Renal pelvis (tissue), 4 donors: Measurements from ENCODE around the gene RSRC2. TPM values are rescaled to one million over a fixed set of nuclear protein-coding genes. Genes with fewer than 3 reads are reported as not detected.
A peak's percentile ranks its signal among the peaks of the same experiment; 100 is the strongest.
"Not testable (repeated sequence)": the region's sequence is repeated elsewhere in the genome, so short reads cannot be mapped to it uniquely, and the experiment has no call there.

Experiments
- DNase-seq: peaks from one replicate; pipeline ENCODE4 v3.0.0-alpha.2; 2013
- polyA plus RNA-seq, 3 donors: library from polyadenylated mRNA; unstranded; fragments of 120-200 nt; gene quantifications; one replicate each; pipeline ENCODE4 v1.2.1, GENCODE V29; 2013; ENCODE audit not compliant: insufficient read length in 3 of 3

The RSRC2 gene
- polyA plus RNA-seq, 3 donors = 193 to 238 (median 196) TPM

DNA sequence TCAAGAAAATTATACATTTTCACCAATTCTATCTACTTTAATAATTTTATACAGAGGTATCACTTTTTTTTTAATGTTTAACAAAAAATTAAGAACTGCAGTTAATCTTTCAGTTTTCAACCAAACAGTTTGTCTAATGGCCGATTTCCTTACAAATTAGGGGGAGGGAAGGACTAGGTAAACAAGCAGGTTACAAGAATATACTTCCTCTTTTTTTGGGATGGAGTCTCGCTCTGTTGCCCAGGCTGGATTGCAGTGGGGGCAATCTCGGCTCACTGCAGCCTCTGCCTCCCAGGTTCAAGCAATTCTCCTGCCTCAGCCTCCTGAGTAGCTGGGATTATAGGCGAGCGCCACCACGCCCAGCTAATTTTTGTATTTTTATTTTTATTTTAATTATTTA, 33.5 kb downstream of the RSRC2 start:
- DNase-seq = not testable (repeated sequence)

DNA sequence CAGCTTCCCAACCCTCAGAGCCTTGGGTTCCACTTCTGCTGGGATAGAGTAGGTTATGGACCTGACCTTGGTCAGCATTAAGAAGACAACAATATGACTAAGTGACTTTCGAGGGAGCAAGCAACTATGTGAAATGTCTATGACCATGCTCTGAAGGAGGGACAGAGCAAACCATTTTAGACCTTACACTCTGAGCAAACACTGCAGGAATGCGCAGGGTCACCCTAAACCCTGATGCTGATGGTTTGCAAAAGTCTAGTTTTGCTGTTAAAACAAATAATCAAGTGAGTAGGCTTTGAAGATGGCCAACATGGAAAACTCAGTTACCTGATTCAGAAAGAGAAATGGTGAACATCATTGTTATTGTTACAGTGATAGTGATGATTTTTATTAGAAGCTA, 34.7 kb downstream of the RSRC2 start:
- no peak for DNase-seq

DNA sequence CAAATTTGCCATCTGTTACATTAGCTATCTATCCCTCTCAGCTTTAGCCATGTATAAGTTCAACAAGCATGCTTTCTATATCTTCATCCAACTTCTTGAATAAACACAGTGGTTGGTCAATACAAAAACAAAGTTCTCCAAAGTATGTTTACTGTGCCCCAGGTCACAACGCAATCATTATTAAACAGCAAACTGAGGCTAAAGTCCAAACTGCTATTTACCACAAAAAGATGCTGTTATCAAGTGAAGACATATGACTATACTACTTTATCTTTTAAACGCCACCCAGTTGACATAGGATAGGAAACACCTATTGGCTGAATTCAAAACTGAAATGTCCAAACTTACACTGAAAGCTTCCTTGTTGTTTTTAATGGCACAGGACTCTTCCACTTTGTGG, 37.7 kb downstream of the RSRC2 start:
- DNase-seq = no peak

DNA sequence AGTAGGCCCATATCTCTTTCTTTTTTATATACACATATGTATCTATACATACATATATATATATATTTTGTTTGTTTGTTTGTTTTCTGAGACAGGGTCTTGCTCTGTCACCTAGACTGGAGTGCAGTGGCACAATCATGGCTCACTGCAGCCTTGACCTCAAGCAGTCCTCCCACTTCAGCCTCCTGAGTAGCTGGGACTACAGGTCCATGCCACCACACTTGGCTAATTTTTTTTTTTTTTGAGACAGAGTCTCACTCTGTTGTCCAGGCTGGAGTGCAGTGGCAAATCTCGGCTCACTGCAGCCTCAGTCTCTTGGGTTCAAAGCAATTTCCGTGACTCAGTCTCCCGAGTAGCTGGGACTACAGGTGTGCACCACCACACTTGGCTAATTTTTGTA, 38.9 kb downstream of the RSRC2 start:
- not testable (repeated sequence) for DNase-seq

DNA sequence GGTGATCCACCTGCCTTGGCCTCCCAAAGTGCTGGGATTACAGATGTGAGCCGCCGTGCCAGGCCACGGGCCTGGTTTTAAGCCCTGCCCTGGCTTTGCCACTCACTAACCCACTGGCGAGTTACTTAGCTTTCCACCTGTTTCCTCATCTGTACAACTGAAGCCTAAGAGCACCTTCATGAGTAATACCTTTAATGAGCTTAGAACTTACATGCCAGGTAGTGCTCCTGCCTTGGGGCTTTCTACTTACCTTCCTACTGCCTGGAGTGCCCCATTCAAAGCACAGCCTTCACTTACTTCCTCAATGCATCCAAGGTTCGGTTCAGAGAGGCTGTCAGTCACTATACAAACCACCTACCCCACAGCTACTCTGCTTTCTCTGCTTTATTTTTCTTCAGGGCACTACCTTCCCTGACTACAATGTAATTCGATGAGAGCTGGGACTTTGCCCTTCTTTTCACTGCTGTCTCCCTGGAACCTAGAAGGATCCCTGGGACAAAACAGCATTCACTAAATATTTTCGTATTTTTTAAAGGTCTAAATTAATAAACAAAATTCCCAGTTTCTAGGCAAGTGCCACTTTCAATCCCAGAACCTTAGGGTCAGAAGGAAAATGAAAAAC, 39.8 kb downstream of the RSRC2 start:
- no peak for DNase-seq

DNA sequence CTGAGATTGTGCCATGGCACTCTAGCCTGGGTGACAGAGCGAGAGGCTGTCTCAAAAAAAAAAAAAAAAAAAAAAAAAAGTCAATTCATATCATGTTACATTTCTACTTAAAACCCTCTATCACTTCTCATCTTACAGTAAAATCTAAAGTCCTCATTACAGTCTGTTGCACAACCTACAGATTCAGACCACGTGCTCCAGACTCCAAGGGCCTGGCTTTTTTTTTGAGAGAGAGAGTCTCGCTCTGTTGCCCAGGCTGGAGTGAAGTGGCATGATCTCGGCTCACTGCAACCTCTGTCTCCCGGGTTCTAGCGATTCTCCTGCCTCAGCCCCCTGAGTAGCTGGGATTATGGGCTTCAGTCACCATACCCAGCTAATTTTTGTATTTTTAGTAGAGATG, 40.4 kb downstream of the RSRC2 start:
- DNase-seq = not testable (repeated sequence)

DNA sequence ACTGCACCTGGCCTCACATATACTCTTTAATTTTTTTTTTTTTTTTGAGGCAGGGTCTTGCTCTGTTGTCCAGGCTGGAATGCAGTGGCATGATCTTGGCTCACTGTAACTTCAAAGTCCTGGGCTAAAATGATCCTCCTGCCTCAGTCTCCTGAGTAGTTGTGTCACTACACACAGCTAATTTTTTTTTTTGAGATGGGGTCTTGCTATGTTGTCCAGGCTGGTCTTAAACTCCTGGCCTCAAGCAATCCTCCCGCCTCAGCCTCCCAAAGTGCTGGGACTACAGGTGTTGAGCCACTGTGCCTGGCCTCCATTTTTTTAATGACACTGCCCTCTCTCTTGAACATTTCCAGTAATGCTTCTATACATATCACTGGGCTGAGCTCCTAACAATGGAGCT, 42.4 kb downstream of the RSRC2 start:
- not testable (repeated sequence) for DNase-seq

DNA sequence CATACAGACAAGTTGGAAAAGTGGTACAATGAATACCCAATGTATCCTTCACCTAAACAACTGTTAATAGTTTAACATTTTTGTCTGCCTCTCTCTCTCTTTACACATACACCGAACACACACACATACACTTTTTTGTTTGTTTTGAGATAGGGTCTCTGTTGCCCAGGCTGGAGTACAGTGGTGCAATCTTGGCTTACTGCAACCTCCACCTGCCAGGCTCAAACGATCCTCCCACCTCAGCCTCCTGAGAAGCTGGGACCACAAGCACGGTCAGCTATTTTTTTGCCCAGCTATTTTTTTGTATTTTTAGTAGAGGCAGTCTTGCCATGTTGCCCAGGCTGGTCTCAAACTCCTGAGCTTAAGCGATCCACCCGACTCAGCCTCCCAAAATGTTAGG, 42.8 kb downstream of the RSRC2 start:
- no peak for DNase-seq

DNA sequence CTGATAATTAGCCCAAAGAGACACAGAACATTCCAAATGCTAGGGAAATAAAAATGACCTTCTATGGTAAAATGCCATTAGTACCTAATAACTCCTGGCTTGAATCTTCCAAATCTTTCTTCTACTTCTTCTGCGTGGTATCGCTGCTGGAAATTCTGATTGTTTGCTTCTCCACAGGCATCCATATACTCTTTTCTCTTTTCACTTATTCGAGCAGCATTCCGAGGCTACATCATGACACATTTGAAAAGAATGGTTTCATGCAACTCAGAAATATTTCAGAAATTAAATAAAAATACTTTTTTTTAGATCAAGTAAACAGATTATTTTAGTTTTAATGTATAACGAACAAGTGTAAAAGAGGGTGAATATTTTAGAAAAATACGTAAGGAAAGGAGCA, 44.9 kb downstream of the RSRC2 start:
- no peak for DNase-seq

DNA sequence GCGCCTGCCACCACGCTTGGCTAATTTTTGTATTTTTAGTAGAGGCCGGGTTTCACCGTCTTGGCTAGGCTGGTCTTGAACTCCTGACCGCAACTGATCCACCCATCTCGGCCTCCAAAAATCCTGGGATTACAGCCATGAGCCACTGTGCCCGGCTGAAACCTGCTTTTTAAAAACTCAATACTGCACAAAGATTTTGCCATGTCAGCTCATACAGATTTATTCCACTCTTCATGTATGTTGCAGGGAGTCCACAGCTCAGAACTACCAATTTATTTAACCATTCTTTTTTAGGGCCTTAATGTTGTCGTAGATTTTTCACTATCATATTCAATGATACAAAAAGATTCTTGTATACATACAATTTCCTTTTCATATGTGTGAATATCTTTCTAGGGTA, 46.0 kb downstream of the RSRC2 start:
- no peak for DNase-seq

DNA sequence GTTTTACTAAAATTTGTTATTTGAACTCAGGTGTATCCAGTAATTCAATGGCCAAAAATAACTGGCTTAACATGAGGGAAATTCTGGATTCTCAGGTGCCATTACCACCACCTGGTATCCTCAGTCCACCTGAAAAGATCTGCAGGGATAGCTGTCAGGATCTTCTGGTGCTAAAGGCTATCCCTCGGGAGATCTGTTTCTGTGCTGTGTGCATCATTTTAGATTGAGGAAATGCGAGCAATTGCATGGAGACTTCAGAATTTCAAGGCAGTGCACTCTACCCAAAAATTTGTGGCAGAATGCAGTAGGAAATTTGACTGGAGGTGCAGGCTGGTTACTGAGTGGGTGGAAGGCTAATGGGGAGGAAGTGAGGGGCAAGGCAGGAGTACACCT, 52.4 kb downstream of the RSRC2 start:
- no peak for DNase-seq

DNA sequence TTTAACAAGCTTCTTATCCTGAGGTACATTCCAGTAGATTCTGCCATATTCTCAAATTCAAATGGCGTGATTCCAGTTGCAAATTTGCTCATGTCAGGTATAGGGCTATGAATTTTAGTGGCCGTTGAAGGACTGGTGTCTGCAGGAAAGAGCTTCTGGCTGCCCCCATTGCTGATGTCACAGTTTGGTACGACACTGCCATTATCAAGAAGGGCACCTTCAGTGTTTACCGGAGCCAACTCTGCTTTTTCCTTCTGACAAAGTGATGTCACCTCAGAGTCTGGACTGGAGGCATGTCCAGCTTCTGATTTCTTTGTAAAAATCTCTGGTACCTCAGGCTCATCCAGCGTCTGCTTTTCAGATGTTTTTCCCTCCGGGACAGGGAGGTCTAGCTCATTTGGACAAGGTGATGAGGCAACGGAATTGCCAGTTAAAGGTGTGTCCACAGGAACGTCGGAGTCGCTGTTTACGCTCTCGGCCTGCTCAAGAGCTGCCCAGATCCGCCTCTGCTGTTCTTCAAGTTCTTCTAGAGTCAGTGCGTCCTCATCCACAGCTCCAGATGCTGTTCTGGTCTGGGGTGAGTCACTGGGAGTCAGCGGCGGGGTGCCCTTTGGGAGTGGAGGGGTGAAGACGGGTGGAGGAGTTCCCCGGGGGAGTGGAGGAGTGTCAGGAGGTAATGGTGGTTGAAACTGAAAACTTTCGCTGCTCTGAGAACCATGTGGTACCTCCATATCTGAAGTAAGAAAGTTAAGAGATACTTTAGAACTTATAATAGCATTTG, 53.0 kb downstream of the RSRC2 start:
- no peak for DNase-seq

DNA sequence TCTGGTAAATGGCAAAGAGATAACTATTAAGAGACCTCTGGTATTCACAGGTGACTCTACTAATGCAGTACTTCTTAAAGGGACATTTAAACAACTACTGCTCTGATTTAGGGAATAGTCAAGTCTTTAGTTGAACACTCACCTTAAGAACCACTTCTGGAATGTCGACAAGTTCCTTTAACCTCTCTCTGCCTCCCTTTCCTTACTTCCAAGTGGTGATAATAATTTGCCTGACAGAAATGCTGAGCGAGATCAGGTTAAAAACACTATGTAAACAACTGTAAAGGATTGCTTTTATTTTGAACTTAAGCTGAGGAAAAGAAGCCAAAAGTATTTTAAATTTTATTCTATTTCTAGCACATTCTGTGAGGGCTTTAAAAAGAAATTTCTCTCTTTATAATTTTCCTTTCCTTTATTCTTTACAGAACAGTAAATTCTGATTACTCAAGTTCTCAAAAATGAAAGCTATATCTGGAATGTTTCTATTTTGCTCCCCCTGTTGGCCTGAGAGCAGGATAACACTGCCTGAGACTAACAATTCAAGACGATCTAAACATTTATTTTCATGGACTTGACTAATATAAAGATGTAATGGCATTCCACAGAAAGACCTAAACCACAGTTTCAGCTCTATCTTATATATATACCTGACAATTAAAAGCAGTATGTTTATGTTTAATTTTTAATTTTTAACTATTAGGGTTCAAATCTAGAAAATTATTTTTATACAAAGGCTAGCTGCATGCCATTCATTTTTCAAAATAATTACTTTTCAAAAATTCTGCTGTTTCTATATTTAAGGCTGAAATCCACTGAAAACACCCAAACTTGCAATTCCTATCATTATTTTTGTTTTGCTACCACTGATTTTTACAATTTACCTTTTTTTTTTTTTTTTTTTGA, 55.2 kb downstream of the RSRC2 start:
- DNase-seq = peak; percentile 70

DNA sequence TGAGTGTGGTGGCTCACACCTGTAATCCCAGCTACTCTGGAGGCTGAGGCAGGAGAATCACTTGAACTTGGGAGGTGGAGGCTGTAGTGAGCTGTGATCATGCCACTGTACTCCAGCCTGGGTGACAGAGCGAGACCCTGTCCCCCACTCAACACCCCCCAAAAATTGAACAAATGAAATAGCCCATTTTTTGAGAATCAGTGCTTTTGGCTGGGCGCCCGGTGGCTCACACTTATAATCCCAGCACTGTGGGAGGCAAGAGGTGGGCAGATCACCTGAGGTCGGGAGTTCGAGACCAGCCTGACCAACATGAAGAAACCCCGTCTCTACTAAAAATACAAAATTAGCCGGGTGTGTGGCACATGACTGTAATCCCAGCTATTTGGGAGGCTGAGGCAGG, 56.2 kb downstream of the RSRC2 start:
- DNase-seq = not testable (repeated sequence)

DNA sequence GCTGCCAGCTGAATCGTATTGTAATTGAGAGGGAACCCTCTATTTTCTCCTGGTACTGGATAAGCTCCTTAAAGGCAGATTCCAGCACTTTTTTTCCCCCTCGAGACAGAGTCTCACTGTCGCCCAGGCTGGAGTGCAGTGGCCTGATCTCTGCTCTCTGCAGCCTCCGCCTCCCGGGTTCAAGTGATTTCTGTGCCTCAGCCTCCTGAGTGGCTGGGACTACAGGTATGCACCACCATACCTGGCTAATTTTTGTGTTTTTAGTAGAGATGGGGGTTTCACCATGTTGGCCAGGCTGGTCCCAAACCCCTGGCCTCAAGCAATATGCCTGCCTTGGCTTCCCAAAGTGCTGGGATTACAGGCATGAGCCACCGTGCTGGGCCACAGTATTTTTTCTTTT, 56.9 kb downstream of the RSRC2 start:
- DNase-seq = not testable (repeated sequence)

DNA sequence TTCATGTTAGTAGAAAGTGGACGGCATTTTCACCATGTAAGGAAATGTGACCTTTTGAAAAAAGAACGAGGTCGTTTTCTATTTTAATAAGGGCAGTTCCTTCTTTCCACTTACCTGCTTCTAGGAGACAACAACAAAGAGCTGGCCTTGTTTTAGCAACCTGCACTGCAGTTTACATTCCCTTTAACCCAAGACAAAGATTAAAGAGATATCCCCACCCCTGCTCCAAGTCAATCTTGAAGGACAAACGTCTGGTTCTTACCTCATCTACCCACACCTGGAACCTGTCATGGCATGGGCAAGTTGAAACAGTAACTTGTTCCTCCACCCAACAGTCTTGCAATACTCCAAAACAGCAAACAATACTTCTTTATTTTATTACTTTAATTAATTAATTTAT, 58.8 kb downstream of the RSRC2 start:
- no peak for DNase-seq

DNA sequence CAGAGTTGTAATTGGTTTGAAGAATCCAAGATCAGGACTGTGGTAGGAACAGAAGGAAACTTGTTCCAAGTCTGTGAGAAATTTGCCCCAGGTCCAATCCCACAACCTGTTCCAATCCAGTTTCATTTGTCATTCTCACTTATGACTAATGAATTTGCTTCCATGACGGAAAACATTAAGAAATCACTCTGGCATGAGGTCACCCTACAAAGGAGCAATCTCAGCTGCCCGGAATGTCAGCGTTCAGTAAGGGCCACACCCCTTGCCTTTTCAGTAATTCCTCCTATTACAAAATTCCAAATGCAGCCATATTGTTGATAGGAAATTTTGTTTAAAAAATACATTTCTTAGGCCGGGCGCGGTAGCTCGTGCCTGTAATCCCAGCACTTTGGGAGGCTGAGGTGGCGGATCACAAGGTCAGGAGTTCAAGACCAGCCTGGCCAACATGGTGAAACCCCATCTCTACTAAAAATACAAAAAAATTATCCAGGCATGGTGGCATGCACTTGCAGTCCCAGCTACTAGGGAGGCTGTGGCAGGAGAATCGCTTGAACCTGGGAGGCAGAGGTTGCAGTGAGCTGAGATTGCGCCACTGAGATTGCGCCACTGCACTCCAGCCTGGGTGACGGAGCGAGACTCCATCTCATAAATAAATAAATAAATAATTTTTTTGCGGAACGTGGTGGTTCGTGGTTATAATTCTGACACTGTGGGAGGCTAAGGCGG, 62.3 kb downstream of the RSRC2 start:
- DNase-seq = peak; percentile 24

DNA sequence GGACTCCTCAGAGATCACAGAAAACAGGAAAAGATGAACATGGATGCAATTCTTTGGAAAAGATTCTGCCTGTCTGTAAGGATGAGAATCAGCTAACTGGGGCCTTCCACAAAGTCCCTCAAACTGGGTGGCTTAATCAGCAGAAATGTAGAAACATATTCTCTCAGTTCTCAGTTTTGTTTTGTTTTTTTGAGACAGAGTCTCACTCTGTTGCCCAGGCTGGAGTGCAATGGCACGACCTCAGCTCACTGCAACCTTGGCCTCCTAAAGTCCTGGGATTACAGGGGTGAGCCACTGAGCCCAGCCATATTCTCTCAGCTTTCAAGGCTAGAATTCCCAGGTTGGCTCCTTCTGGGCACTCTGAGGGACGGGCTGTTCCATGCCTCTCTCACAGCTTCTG, 66.1 kb downstream of the RSRC2 start:
- DNase-seq = no peak

DNA sequence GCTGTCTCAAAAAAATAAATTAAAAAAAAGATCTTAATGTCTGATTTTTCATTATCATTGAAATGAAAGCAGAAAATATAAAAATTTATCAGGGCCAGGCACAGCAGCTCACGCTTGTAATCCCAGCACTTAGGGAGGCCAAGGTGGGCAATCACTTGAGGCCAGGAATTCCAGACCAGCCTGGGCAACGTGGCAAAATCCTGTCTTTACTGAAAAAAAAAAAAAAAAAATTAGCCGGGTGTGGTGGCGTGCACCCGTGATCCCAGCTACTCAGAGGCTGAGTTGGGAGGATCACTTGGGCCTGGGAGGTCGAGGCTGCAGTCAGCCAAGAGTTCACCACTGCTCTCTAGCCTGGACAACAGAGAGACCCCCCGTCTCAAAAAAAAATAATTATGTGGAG, 66.7 kb downstream of the RSRC2 start:
- no peak for DNase-seq

DNA sequence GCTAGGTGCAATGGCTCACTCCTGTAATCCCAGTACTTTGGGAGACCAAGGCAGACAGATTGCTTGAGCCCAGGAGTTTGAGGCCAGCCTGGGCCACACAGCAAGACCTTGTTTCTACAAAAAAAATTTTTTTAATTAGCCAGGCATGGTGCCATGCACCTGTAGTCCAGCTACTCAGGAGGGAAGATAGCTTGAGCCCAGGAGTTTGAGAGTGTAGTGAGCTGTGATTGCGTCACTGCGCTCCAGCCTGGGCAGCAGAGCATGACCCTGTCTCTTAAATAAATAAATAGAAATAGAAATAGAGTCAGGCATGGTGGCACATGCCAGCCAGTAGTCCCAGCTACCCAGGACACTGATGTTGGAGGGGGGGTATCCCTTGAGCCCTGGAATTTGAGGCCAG, 67.5 kb downstream of the RSRC2 start:
- DNase-seq = peak; percentile 35

DNA sequence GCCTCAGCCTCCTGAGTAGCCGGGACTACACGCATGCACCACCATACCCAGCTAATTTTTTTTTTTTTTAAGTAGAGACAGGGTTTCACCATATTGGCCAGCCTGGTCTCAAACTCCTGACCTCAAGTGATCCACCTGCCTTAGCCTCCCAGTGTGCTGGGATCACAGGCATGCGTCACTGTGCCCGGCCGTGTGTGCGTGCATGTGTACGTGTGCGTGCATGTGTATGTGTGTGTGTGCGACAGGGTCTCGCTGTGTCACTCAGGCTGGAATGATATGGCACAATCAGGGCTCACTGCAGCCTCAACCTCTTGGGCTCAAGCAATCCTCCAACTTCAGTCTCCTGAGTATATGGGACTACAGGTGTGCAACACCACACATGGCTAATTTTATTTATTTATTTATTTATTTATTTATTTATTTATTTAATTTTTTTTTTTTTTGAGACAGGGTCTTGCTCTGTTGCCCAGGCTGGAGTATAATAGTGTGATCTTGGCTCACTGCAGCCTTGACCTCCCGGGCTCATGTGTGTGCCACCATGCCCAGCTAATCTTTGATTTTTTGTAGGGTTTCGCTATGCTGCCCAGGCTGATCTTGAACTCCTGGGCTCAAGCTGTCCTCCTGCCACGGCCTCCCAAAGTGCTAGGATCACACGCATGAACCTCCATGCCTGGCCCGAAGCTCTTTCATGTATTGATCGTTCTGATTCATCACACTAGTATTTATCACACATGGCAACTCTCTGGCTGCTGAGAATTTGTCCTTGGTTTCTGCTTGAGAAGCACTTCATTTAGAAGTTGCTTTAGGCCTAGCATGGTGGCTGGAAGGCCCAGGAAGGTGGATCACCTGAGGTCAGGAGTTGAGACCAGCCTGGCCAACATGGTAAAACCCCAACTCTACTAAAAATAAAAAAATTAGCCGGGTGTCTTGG, 68.4 kb downstream of the RSRC2 start:
- DNase-seq = no peak
